Sciatic nerve (tissue), 2 donors: ENCODE measurements around the gene ANO2. TPM values are rescaled to one million over a fixed set of nuclear protein-coding genes. Genes with fewer than 3 reads are reported as not detected.

Experiments
- ATAC-seq: fragments of 200-7000 bp; cut with Tn5 transposase; one replicate; pipeline ENCODE4 v1.9.1; 2020; ENCODE audit warnings: mild to moderate bottlenecking, moderate library complexity
- DNase-seq: peaks from one replicate; pipeline ENCODE4 v3.0.0-alpha.2; 2020; ENCODE audit warnings: low spot score
- intact Hi-C: fragments of 100-400 bp; cut with DNase I; formaldehyde crosslinking; loops from one replicate; pipeline ENCODE4 v1.14.2; 2022
- total RNA-seq: library from RNA; stranded (reverse); fragmentation: NEBNext Ultra II Directional; extraction: Animal tissue kit (Norgen Biotek cat#: 25700); gene quantifications from one replicate; pipeline ENCODE4 v1.2.1, GENCODE V29; 2021
- donor health status: DM: no; HTN: no; CAD: no.
- donor health status: DM: no; HTN: no; CAD: no.

The ANO2 gene
- total RNA-seq, 1 donor from 2014 or later: 30.4 TPM

- intact Hi-C loops: no loop called here
- no peak for ATAC-seq
- no peak for DNase-seq
Measured at GRCh38 chr12:5923043-5923605, 21.9 kb downstream of the ANO2 start.

GRCh38 chr12:5921966-5922899, 22.8 kb downstream of the ANO2 start:
- DNase-seq (no peak), ATAC-seq (no peak)
- intact Hi-C loops: no loop called here

GRCh38 chr12:5921027-5921909, 23.8 kb downstream of the ANO2 start:
- DNase-seq: no peak
- intact Hi-C loops: no loop called here
- ATAC-seq: no peak

DNA sequence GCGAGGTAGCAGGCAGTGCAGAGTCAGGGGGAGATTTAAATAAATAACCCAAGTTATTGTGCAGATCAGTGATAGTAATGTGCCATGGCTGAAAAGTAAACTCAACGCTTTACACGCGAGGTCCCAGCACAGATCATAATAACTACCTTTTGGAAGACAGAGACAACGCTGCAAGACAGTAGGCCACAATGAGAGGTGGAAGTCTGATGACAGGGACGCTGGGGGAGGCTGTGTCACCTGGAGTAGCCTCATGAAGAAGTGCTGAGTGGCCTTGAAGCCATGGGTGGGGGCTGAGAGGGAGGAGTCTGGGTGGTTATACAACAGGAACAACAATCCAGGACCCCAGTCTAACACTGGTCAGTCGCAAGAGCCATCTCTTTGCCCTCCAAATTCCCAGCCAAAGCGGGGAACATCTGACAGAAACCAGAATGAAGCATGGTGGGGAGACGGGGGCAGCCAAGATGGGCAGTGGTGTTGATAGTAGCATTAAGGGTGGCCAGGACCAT, 28.2 kb downstream of the ANO2 start:
- ATAC-seq (no peak), DNase-seq (no peak)
- intact Hi-C loops: no loop called here

- intact Hi-C loops: no loop called here
- ATAC-seq (no peak), DNase-seq (no peak)
Measured at GRCh38 chr12:5915511-5915910, 29.5 kb downstream of the ANO2 start.

DNA sequence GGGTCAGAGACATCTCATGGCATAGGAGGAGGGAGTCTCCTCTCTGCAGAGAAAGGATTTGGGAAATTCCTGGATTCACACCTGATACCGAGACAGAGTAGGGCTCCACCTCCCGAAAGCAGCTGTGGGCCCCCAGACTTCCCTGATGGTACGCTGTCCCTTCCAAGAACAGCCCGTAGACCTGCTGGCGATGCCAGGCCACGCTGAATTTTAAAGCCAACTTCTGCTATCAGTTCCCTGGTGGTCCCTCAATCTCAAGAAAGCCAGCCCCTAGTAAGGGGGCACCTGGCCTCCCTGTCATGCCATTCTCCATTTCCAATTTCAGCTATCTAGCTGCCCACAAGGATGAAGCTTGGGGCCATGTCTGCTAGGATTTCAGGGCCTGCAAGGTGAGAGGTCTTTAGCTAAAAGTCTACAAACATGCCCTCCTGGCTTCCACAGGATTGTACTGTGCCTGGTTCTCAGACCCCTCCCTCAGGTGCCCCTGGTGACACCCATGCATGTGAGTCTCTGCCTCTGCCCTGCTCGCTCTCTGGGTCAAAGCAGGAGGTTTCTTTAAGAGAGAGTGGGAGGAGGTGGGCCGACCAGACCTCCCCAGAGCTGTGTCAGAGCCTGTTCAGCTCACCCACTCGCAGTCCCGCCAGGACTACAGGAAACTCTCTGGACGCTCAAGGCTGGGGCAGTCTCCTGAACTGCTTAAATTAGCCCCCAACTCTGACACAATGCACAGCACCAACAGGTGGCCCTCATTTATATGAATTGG, 30.5 kb downstream of the ANO2 start:
- DNase-seq (no peak), ATAC-seq (no peak)
- intact Hi-C loops: no loop called here

- DNase-seq (no peak), ATAC-seq (no peak)
- intact Hi-C loops: no loop called here
Measured at GRCh38 chr12:5913387-5913786, 31.7 kb downstream of the ANO2 start.

DNA sequence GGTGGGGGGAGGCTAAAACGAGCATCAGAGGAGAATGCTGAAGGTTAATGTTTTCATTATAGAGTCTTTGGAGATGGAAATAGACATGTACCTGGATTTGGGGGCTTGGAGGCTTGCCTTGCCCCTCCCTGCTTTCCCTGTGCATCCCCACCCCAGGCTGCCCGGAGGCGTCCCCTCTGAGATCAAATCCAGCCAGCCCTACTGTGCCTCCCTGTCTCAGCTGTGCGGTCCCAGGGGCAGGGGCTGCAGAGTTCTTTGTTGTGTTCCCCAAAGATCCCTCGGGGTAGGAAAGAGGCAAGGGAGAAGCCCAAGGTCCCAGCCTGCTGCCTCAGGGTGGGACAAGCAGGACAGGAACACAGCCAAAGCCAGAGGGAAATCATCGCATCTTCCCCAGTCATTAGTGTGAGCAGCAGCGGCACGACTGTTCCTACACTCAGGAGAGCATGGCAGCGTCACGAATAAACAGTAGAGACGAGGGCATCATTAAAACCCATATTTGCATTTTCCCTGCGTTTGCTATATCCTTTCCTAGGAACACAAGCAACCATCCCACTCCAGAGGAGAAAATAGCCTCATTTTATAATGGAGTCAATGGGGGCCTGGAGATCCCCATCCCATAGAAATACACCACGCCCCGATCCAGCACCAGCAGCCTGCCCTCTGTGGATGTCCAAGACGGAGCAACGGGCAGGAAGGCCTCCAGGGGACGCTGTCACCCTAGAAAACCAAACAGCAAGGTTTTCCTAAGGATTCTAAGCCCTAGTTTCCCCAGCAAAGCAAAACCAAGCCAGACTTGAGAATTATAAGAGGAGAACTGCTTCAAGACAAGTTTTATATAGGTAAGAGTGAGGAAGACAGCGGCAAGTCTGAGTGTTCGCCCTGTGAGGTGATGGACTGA, 32.4 kb downstream of the ANO2 start:
- DNase-seq (no peak), ATAC-seq (no peak)
- intact Hi-C loops: no loop called here

GRCh38 chr12:5912011-5912410, 33.0 kb downstream of the ANO2 start:
- intact Hi-C loops: no loop called here
- DNase-seq (no peak), ATAC-seq (no peak)

DNA sequence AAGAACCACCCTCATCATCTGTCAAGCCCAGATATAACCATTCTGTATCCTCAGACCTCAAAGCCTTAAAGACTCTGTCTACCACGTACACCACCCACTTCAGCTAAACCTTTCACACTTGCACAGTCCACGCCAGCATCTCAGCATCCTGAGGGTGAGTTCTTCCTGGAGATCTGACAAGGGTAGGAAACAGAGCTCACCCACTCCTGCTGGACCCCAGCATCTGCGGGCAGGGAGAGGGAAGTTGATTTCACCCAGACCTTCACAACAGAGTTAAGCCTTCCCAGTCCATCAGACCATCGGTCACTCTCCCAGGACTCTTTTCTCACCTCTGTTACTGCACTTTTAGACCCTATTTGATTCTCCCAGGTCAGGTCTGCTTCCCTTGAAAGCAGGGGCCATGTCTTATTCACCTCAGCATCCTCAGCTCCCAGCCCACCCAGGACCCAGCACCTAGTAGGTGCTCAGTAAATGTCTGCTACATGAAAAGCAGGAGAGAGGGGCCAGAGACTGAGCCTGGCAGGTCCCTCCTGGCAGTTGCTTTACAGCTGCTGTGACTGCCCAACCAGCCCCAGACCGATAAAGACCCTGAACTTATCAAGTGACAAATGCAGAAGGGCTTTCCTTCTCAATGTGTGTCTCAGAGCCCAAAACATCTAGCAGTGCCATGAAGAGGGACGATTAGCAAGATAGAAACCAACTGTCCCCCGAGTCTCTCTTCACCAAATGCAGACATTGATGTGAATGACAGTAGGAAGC, 34.1 kb downstream of the ANO2 start:
- no peak for DNase-seq
- intact Hi-C loops: no loop called here
- no peak for ATAC-seq

GRCh38 chr12:5909560-5909959, 35.5 kb downstream of the ANO2 start:
- DNase-seq (no peak), ATAC-seq (no peak)
- intact Hi-C loops: no loop called here

DNA sequence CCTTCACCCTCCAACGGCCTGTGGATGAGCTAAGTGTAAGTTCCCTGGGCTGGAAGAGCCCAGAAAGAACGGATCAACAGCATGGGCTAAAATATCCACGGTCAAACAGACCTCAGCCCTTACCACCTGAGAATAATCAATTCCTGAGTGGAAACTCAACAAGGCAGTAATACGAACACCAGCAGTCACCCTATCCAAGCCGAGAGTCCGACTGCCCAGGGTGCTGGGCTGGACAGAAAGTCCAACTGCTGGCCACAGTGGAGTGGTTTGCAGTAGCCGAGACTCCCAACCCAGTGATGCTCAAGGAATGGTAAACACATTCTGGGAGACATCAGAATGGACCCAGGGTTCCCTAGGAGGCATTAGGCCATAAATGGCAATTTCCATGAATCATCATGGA, 36.8 kb downstream of the ANO2 start:
- no peak for ATAC-seq
- intact Hi-C loops: no loop called here
- no peak for DNase-seq

- intact Hi-C loops: no loop called here
- no peak for DNase-seq
- no peak for ATAC-seq
Measured at GRCh38 chr12:5907807-5908206, 37.3 kb downstream of the ANO2 start.

DNA sequence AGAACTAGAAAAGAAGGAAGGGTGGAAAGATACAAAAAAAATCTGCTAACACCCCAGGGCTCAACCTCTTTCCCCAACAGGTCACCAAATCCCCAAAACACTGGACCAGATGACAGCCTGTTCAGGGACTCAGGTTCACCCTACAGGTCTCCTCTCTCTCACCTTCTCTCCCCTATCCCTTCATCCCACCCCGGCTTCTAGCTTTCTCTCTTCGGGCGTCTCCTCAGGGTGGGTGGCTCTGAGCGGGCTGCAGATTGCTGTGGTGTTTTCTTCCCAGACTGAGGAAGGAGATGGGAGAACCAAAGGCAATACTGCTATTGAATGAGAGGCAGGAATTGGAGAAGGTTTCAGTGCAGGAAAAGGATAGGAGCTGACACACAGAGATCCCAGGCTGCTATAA, 39.3 kb downstream of the ANO2 start:
- DNase-seq (no peak), ATAC-seq (no peak)
- intact Hi-C loops: no loop called here

DNA sequence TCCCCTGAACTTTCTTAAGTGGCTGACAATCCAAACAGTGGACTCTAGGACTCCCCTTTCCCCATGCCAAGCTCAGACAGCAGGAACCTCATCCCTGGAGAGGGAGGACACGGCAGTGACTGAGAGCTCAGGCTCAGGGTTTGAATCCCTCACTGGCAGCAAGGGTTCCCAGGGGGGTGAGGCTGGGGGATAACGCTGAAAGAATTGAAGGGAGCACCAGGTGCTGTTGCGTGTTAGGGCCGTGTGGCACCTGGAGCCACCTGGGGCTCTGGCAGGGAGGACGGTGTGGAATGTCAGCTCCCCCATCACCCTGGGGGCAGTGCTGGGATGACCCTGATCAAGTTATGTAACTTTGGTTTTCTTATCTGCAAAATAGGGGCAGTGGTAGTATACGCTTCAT, 40.1 kb downstream of the ANO2 start:
- intact Hi-C loops: no loop called here
- DNase-seq (no peak), ATAC-seq (no peak)

DNA sequence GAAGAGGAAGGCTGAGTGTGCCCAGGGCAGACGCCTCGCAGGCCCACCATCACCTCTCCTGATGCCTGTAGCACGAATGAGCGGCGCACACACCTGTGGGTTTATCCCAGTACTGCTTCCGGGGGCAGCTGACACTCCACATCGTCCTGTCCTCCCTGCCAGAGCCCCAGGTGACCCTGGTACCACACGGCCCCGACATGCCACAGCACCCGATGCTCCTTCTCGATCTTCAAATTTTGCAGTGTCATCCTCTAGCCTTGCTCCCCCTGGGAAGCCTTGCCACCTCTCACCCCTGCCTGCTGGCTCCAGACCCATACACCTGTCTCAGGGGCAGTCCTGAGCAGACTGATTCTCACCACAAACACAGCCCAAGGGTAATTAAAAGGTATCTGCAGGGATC, 40.6 kb downstream of the ANO2 start:
- DNase-seq (no peak), ATAC-seq (no peak)
- intact Hi-C loops: no loop called here

- DNase-seq (no peak), ATAC-seq (no peak)
- intact Hi-C loops: no loop called here
Measured at GRCh38 chr12:5902736-5903135, 42.3 kb downstream of the ANO2 start.
